ENCODE results near the gene CD40LG.

CD40LG gene

GRCh38 chrX:136656361-136656964 is 8.5 kb downstream of the CD40LG start:
- Histone ChIP-seq H3K4me1 (ENCODE audit: control insufficient read depth, insufficient read depth, low read length) (no peaks in the 10 kb centered on the region), H3K27me3 (ENCODE audit: control insufficient read depth, insufficient read depth, low read length) (no peaks in the 10 kb centered on the region), H3K36me3 (ENCODE audit: control insufficient read depth, insufficient read depth, low read length) (no peaks in the 10 kb centered on the region), H3K9me3 (ENCODE audit: control insufficient read depth, low read length) (no peaks in the 10 kb centered on the region), H3K9ac (ENCODE audit: low read length) (no peak overlapping the region), H3K4me3 (ENCODE audit: low read length) (no peak overlapping the region)

- no peak overlapping the region for H3K4me3 ChIP-seq (ENCODE audit: low read length)
- H3K36me3 ChIP-seq (ENCODE audit: control insufficient read depth, insufficient read depth, low read length) = no peaks in the 10 kb centered on the region
- no peaks in the 10 kb centered on the region for H3K4me1 ChIP-seq (ENCODE audit: control insufficient read depth, insufficient read depth, low read length)
- H3K9ac ChIP-seq (ENCODE audit: low read length) = no peak overlapping the region
- no peaks in the 10 kb centered on the region for H3K27me3 ChIP-seq (ENCODE audit: control insufficient read depth, insufficient read depth, low read length)
- no peaks in the 10 kb centered on the region for H3K9me3 ChIP-seq (ENCODE audit: control insufficient read depth, low read length)
Measured at GRCh38 chrX:136658151-136658550, 10.2 kb downstream of the CD40LG start.

- Histone ChIP-seq H3K9me3 (ENCODE audit: control insufficient read depth, low read length) (no peaks in the 10 kb centered on the region), H3K4me3 (ENCODE audit: low read length) (no peak overlapping the region), H3K36me3 (ENCODE audit: control insufficient read depth, insufficient read depth, low read length) (no peaks in the 10 kb centered on the region), H3K27me3 (ENCODE audit: control insufficient read depth, insufficient read depth, low read length) (no peaks in the 10 kb centered on the region), H3K9ac (ENCODE audit: low read length) (no peak overlapping the region), H3K4me1 (ENCODE audit: control insufficient read depth, insufficient read depth, low read length) (no peaks in the 10 kb centered on the region)
Measured at GRCh38 chrX:136659174-136659573, 11.2 kb downstream of the CD40LG start.

- no peak overlapping the region for H3K4me3 ChIP-seq (ENCODE audit: low read length)
- H3K9me3 ChIP-seq (ENCODE audit: control insufficient read depth, low read length) = no peaks in the 10 kb centered on the region
- no peak overlapping the region for H3K9ac ChIP-seq (ENCODE audit: low read length)
- H3K27me3 ChIP-seq (ENCODE audit: control insufficient read depth, insufficient read depth, low read length) = no peaks in the 10 kb centered on the region
- H3K4me1 ChIP-seq (ENCODE audit: control insufficient read depth, insufficient read depth, low read length) = no peaks in the 10 kb centered on the region
- no peaks in the 10 kb centered on the region for H3K36me3 ChIP-seq (ENCODE audit: control insufficient read depth, insufficient read depth, low read length)
Measured at GRCh38 chrX:136660896-136661295, 12.9 kb downstream of the CD40LG start.

GRCh38 chrX:136662104-136662503 is 14.1 kb downstream of the CD40LG start:
- Histone ChIP-seq H3K9me3 (ENCODE audit: control insufficient read depth, low read length) (no peaks in the 10 kb centered on the region), H3K27me3 (ENCODE audit: control insufficient read depth, insufficient read depth, low read length) (no peaks in the 10 kb centered on the region), H3K4me1 (ENCODE audit: control insufficient read depth, insufficient read depth, low read length) (no peaks in the 10 kb centered on the region), H3K4me3 (ENCODE audit: low read length) (no peak overlapping the region), H3K9ac (ENCODE audit: low read length) (no peak overlapping the region), H3K36me3 (ENCODE audit: control insufficient read depth, insufficient read depth, low read length) (no peaks in the 10 kb centered on the region)

- Histone ChIP-seq H3K9me3 (ENCODE audit: control insufficient read depth, low read length) (no peaks in the 10 kb centered on the region), H3K36me3 (ENCODE audit: control insufficient read depth, insufficient read depth, low read length) (no peaks in the 10 kb centered on the region), H3K9ac (ENCODE audit: low read length) (no peak overlapping the region), H3K4me3 (ENCODE audit: low read length) (no peak overlapping the region), H3K4me1 (ENCODE audit: control insufficient read depth, insufficient read depth, low read length) (no peaks in the 10 kb centered on the region), H3K27me3 (ENCODE audit: control insufficient read depth, insufficient read depth, low read length) (no peaks in the 10 kb centered on the region)
Measured at GRCh38 chrX:136662976-136663375, 15.0 kb downstream of the CD40LG start.

- H3K9me3 ChIP-seq (ENCODE audit: control insufficient read depth, low read length) = no peaks in the 10 kb centered on the region
- no peaks in the 10 kb centered on the region for H3K27me3 ChIP-seq (ENCODE audit: control insufficient read depth, insufficient read depth, low read length)
- no peaks in the 10 kb centered on the region for H3K4me1 ChIP-seq (ENCODE audit: control insufficient read depth, insufficient read depth, low read length)
- no peak overlapping the region for H3K4me3 ChIP-seq (ENCODE audit: low read length)
- H3K36me3 ChIP-seq (ENCODE audit: control insufficient read depth, insufficient read depth, low read length) = no peaks in the 10 kb centered on the region
- H3K9ac ChIP-seq (ENCODE audit: low read length) = no peak overlapping the region
Measured at GRCh38 chrX:136665258-136665900, 17.4 kb downstream of the CD40LG start.

- Histone ChIP-seq H3K27me3 (ENCODE audit: control insufficient read depth, insufficient read depth, low read length) (no peaks in the 10 kb centered on the region), H3K9ac (ENCODE audit: low read length) (no peak overlapping the region), H3K4me3 (ENCODE audit: low read length) (no peak overlapping the region), H3K9me3 (ENCODE audit: control insufficient read depth, low read length) (no peaks in the 10 kb centered on the region), H3K4me1 (ENCODE audit: control insufficient read depth, insufficient read depth, low read length) (no peaks in the 10 kb centered on the region), H3K36me3 (ENCODE audit: control insufficient read depth, insufficient read depth, low read length) (no peaks in the 10 kb centered on the region)
Measured at GRCh38 chrX:136666088-136666487, 18.1 kb downstream of the CD40LG start.

GRCh38 chrX:136667446-136668168 is 19.6 kb downstream of the CD40LG start:
- Histone ChIP-seq H3K9me3 (ENCODE audit: control insufficient read depth, low read length) (no peaks in the 10 kb centered on the region), H3K36me3 (ENCODE audit: control insufficient read depth, insufficient read depth, low read length) (no peaks in the 10 kb centered on the region), H3K27me3 (ENCODE audit: control insufficient read depth, insufficient read depth, low read length) (no peaks in the 10 kb centered on the region), H3K9ac (ENCODE audit: low read length) (no peak overlapping the region), H3K4me1 (ENCODE audit: control insufficient read depth, insufficient read depth, low read length) (no peaks in the 10 kb centered on the region), H3K4me3 (ENCODE audit: low read length) (no peak overlapping the region)

- H3K27me3 ChIP-seq (ENCODE audit: control insufficient read depth, insufficient read depth, low read length) = no peaks in the 10 kb centered on the region
- H3K4me3 ChIP-seq (ENCODE audit: low read length) = no peak overlapping the region
- no peaks in the 10 kb centered on the region for H3K36me3 ChIP-seq (ENCODE audit: control insufficient read depth, insufficient read depth, low read length)
- no peaks in the 10 kb centered on the region for H3K9me3 ChIP-seq (ENCODE audit: control insufficient read depth, low read length)
- H3K4me1 ChIP-seq (ENCODE audit: control insufficient read depth, insufficient read depth, low read length) = no peaks in the 10 kb centered on the region
- no peak overlapping the region for H3K9ac ChIP-seq (ENCODE audit: low read length)
Measured at GRCh38 chrX:136671006-136671610, 23.1 kb downstream of the CD40LG start.

GRCh38 chrX:136674270-136674985 is 26.5 kb downstream of the CD40LG start:
- Histone ChIP-seq H3K4me1 (ENCODE audit: control insufficient read depth, insufficient read depth, low read length) (no peaks in the 10 kb centered on the region), H3K9ac (ENCODE audit: low read length) (no peak overlapping the region), H3K4me3 (ENCODE audit: low read length) (no peak overlapping the region), H3K27me3 (ENCODE audit: control insufficient read depth, insufficient read depth, low read length) (no peaks in the 10 kb centered on the region), H3K36me3 (ENCODE audit: control insufficient read depth, insufficient read depth, low read length) (no peaks in the 10 kb centered on the region), H3K9me3 (ENCODE audit: control insufficient read depth, low read length) (no peaks in the 10 kb centered on the region)

GRCh38 chrX:136679531-136679930 is 31.6 kb downstream of the CD40LG start:
- H3K4me3 ChIP-seq (ENCODE audit: low read length) = no peak overlapping the region
- no peaks in the 10 kb centered on the region for H3K9me3 ChIP-seq (ENCODE audit: control insufficient read depth, low read length)
- H3K36me3 ChIP-seq (ENCODE audit: control insufficient read depth, insufficient read depth, low read length) = no peaks in the 10 kb centered on the region
- H3K9ac ChIP-seq (ENCODE audit: low read length) = no peak overlapping the region
- H3K27me3 ChIP-seq (ENCODE audit: control insufficient read depth, insufficient read depth, low read length) = no peaks in the 10 kb centered on the region
- no peaks in the 10 kb centered on the region for H3K4me1 ChIP-seq (ENCODE audit: control insufficient read depth, insufficient read depth, low read length)
